ENCODE data around the gene WBP2. TPM values are rescaled to one million over a fixed set of nuclear protein-coding genes. Genes with fewer than 3 reads are reported as not detected.

Gene WBP2
- polyA plus RNA-seq, 6 donors from 2014 or later: 73.4 to 134 (median 87.6) TPM

DNA sequence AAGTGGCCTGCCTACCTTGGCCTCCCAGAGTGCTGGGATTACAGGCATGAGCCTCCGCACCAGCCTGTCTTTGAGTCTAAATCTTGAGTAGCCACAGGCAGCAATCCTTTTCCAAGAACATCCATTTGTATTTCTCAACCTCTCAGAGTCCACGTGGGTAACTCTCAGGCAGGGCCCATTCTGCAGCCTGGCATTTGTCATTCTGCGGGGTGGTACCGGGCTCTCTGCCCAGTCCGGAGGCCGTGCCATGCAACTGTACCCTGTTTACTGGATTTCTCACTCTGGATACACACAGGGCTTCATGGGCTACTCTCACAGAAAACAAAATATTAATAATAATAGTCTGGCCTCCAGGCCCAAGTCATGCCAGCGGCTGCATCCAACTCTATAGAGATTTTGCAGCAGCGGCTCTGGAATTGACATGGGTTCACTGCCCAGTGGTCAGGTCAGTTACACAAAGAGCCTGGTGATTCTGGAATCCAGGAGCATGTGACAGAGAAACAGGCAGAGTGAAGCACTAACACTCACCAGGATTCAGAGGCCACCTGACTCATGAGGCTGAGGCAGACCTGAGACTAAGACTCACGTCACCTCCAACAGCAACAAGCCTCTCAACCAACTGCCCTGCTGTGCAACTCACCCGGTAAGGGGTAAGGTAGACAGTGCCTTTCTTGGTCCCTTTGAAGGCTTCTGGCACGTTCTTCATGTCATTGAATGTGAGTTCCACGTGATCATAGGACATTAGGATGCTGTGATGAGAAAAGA is 4.0 kb downstream of the WBP2 start:
- ATAC-seq (ENCODE audit: low read depth in 2 of 2) (no peak), DNase-seq (no peak)
- Mint-ChIP-seq H3K9me3 (no peaks in the 10 kb centered on the region), H3K4me3 (peak overlapping the region in 3 of 8 donors; percentile 6 to 73 (median 63)), H3K4me1 (peaks cover 12 to 42% (median 31%) of the 10 kb centered on the region in 3 donors), H3K27me3 (no peaks in the 10 kb centered on the region), H3K27ac (peak overlapping the region in 1 of 6 donors; percentile 30), H3K36me3 (peaks cover 4 to 11% of the 10 kb centered on the region in 2 donors)

DNA sequence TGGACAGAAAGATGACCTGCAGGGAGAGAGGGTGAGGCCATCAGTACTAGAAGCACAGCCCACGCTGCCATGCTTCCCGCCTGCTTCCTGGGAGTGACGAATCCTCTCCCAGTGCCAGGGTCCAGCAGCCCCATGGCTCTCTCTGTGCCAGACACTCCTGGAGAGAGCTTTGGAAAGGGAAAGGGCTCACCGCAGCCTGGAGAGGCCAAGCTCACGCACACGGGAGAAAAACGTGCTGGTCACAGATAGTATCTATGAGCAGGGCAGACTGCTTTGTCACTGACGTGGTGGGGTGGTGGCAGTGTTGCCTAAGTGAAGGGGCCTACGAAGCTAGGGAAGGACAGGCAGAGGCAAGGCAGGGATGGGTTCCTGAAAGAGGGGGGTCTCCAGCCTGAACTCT is 5.4 kb downstream of the WBP2 start:
- Mint-ChIP-seq H3K9me3 (no peaks in the 10 kb centered on the region), H3K27ac (no peak overlapping the region), H3K4me3 (peak overlapping the region in 1 of 8 donors; percentile 58), H3K27me3 (no peaks in the 10 kb centered on the region), H3K4me1 (peaks cover 17 to 53% (median 41%) of the 10 kb centered on the region in 3 donors), H3K36me3 (peaks cover 4 to 11% of the 10 kb centered on the region in 2 donors)
- DNase-seq (no peak), ATAC-seq (ENCODE audit: low read depth in 2 of 2) (no peak)

DNA sequence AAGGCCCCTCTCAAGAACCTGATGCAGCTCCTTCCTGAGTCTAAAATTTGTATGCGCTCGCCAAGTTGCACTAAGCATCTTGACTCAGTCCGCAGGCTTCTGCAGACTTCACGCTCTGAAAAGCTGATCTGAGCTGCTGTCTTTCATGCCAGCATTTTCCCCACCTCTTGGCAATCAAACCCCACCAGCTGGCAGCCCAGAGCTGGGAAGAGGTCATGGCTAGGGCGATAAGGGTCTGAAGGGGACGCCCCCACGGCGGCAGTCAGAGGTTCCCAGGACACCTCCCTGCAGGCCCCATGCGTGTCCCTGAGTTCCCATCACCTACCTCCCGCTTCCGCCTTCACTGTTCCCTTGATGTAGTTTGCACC is 5.9 kb downstream of the WBP2 start:
- H3K36me3 Mint-ChIP-seq: peaks cover 4 to 11% of the 10 kb centered on the region in 2 donors
- H3K9me3 Mint-ChIP-seq: no peaks in the 10 kb centered on the region
- H3K4me1 Mint-ChIP-seq: peaks cover 16 to 49% (median 37%) of the 10 kb centered on the region in 3 donors
- no peak for ATAC-seq (ENCODE audit: low read depth in 2 of 2)
- H3K27me3 Mint-ChIP-seq: no peaks in the 10 kb centered on the region
- DNase-seq: no peak
- H3K4me3 Mint-ChIP-seq: no peak overlapping the region
- no peak overlapping the region for H3K27ac Mint-ChIP-seq

DNA sequence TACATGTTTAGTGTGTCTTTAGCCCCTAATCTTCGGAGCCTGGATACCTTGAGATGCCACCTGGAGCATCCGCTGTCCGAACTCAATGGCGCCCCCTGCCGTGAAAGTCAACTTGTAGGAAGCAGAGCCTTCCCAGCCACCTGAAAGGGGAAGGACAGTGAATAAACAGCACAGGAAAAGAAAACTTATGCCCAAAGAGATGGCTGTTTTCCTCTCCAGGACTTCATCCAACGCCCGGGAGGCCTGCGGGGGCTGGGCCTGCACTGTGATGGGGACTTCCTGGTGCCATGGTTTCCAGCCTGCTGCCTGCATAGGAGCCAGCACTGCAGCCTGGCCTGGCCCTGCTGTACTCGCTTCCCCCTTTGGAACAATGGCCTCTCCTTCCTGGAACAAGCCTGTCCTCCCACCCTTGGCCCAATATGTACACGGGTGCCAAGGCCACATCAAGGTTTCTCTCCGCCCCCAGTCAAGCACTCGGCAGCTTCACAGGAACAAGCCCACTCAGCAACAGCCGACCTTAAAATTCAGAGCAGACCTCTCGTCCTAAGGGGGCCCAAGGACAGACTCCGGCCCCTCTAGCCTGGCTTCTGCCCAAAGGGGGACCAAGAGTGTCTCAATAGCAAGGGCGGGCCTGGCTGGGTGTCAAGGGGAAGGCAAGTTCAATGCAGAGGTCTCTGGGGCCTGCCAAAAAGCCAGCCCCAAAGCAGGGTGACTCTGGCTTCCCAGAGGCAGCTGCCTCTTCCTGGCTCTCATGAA is 6.4 kb downstream of the WBP2 start:
- Mint-ChIP-seq H3K36me3 (peaks cover 4 to 11% of the 10 kb centered on the region in 2 donors), H3K4me1 (peaks cover 16 to 46% (median 33%) of the 10 kb centered on the region in 3 donors), H3K9me3 (no peaks in the 10 kb centered on the region), H3K4me3 (peak overlapping the region in 1 of 8 donors; percentile 69), H3K27ac (peak overlapping the region in 4 of 6 donors; percentile 11 to 76 (median 48)), H3K27me3 (no peaks in the 10 kb centered on the region)
- peak in 1 of 2 donors; percentile 18 for ATAC-seq (ENCODE audit: low read depth in 2 of 2)
- peak; percentile 54 for DNase-seq

DNA sequence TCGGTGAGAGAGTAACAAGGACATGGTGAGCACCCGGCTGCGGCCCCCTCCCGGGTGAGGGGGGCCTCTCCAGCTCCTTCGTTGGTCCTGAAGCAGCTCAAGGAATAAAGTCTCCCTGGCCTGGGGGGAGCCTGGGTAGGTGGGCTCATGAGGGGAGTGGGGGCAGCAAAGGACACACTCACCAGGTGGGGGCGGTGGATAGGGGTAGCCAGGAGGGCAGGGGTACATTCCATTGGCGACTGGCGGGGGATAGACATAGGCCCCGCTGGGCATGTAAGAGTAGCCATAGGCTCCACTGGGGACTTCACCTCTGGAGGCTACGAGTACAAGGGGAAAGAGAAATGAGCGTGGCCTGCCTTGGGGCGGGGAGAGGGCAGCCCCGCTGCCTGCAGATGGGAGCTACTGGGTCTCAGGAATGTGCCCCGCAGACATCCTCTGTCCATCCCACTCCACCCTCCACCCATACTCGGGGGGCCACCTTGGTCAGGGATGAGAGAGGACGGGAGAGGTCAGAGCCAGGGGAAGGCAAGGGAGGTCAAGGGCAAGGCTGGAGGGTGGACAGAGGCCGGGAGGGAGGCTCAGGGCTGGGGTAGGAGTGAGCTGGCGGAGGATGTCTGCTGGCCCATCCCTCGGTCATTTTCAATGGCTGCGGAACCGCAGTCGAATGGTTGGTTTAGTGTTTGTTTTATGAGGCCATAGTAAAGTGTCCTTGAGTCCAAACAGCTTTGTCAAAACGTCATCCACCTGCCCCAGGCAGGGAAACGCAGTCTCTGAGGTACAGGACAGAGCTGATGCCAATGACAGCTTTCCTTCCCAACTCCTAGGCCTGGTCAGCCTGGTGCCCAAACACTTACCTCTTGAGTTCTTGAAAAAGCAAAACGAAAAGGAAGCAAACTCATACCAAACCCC is 7.3 kb downstream of the WBP2 start:
- Mint-ChIP-seq H3K4me1 (peaks cover 16 to 42% (median 31%) of the 10 kb centered on the region in 3 donors), H3K4me3 (peak overlapping the region in 2 of 8 donors; percentile 16 to 69), H3K27me3 (no peaks in the 10 kb centered on the region), H3K36me3 (peaks cover 4 to 11% of the 10 kb centered on the region in 2 donors), H3K27ac (peak overlapping the region in 3 of 6 donors; percentile 34 to 76 (median 62)), H3K9me3 (no peaks in the 10 kb centered on the region)
- ATAC-seq (ENCODE audit: low read depth in 2 of 2) (no peak), DNase-seq (no peak)

DNA sequence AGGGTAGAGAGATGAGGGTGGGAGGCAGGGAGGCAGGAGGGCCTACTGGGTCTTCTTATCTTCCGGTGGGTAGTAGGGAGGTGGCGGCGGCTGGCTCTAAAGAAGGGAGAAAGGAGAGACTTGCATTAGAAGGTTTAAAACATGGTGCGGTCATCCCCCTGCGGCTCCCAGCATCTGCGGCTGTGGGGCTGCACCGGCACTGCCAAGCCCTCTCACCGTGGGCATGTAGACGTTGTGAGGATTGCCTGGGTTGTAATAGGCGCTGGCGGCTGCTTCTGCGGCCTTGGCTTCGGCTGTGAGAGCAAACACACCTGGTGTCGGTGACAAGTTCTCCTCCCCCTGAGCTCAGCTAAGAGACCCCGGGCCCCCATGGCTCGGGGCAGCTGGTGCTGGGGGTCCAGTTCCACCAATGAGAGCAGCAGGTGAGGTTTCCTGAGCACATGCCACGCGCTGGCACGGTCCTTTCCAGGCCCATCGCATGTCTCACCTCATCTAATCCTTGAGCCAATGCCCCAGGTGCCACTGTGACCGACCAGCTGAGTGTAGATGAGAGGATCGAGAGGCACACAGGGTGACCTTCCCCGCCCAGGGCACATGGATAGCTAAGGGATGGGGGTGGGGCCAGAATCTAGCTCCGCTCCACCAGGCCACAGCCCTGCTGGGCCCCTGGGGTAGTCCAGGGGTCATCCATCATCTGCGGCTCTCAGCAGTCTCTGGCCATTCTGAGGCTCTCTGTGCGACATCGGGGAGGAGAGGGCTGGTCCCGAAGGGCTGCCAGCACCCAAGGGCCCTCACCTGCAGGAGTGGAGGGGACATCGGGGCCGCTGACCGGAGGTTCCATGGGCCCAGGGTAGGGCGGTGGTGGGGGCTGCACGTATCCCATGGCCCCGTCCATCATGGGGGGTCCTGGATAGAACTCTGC is 8.2 kb downstream of the WBP2 start:
- H3K27me3 Mint-ChIP-seq: no peaks in the 10 kb centered on the region
- peak overlapping the region in 2 of 8 donors; percentile 47 to 85 for H3K4me3 Mint-ChIP-seq
- H3K9me3 Mint-ChIP-seq: no peaks in the 10 kb centered on the region
- peak overlapping the region in 1 of 6 donors; percentile 39 for H3K27ac Mint-ChIP-seq
- ATAC-seq (ENCODE audit: low read depth in 2 of 2) (no peak), DNase-seq (no peak)
- H3K36me3 Mint-ChIP-seq: peaks cover 4 to 11% of the 10 kb centered on the region in 2 donors
- H3K4me1 Mint-ChIP-seq: peaks cover 16 to 42% (median 27%) of the 10 kb centered on the region in 3 donors

DNA sequence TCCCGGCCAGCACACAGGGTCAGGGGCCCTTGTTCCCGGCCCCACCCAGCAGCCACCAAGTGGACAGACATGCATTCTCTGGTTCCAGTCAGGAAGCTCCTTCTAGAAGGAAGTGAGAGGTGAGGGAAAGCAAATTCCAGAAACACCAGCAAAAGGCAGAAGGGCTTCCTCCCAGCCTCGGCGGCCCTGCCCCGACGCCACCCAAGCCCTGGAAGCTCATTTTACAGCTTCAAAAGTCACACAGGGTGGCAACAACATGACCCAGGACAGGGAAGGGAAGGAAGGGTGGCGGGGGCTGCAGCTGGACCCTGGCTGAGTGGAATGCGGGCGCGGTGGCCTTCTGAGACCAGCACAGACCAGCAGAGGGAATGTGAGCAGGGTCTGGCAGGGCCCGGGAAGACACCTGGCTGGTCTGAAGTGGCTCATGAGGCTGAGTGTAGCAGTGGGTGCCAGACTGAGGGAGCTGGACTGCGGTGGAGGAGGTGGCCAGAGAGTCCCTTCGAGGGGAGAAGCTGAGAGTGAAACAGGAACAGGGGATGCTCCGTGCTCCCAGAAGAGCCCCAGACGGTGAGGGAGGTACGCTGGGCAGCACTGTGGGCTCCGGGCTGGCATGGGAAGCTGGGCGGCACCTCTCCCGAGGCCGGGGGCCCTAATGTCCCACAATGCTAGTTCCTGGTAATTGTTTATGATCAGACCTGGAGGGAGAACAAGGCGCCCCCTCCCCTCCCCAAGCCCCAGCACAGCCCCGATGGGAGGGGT is 9.0 kb downstream of the WBP2 start:
- peaks cover 4 to 11% of the 10 kb centered on the region in 2 donors for H3K36me3 Mint-ChIP-seq
- no peaks in the 10 kb centered on the region for H3K9me3 Mint-ChIP-seq
- peaks cover 16 to 37% (median 27%) of the 10 kb centered on the region in 3 donors for H3K4me1 Mint-ChIP-seq
- no peak for DNase-seq
- peak overlapping the region in 5 of 6 donors; percentile 39 to 95 (median 73) for H3K27ac Mint-ChIP-seq
- ATAC-seq (ENCODE audit: low read depth in 2 of 2): no peak
- H3K27me3 Mint-ChIP-seq: no peaks in the 10 kb centered on the region
- peak overlapping the region in 6 of 8 donors; percentile 20 to 86 (median 78) for H3K4me3 Mint-ChIP-seq

DNA sequence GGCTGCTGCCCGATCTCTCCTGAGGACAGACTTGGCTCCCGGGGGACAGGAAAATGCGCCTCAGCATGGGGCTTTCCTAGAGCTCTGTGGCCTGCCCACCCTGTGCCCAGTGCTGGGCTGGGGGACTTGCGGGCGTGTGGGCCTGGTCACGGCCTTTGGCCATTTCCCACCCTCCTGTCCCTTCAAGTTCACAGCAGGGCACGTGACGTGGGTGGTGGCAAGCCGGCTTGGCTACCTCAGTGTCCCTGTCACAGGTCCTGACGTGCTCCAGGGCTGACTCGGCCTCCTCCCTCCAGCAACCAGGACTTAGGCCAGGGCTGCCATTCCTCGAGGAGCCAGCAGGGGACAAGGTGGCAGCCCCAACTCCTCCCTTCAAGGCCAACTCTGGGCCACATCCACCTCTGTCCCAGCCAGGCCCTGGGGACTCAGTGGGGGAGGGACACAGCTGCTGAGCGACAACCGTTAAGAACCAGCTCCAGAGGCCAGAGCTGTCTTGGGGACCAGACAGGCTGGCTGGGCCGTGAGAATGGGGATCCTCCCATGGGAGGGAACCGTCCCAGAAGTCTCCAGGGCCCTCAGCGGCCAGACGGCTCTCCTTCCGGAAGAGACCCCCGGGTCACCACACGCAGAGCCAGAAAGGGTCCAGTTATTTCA is 9.9 kb downstream of the WBP2 start:
- ATAC-seq (ENCODE audit: low read depth in 2 of 2): peak; percentile 76 to 81
- H3K36me3 Mint-ChIP-seq: peaks cover 4 to 11% of the 10 kb centered on the region in 2 donors

GRCh38 chr17:75844530-75845057 is 10.5 kb downstream of the WBP2 start:
- Mint-ChIP-seq H3K4me1 (peaks cover 16 to 34% (median 27%) of the 10 kb centered on the region in 3 donors), H3K9me3 (no peaks in the 10 kb centered on the region), H3K27ac (peak overlapping the region in 5 of 6 donors; percentile 90 to 97 (median 96)), H3K4me3 (peak overlapping the region; percentile 86 to 96 (median 93)), H3K36me3 (peaks cover 4 to 11% of the 10 kb centered on the region in 2 donors), H3K27me3 (no peaks in the 10 kb centered on the region)
- ATAC-seq (ENCODE audit: low read depth in 2 of 2) (peak; percentile 8 to 13), DNase-seq (no peak)

More for the DNA sequence above, 9.9 kb downstream of the WBP2 start:
- H3K4me3 Mint-ChIP-seq: peak overlapping the region; percentile 69 to 96 (median 80)
- peak overlapping the region in 5 of 6 donors; percentile 72 to 95 (median 90) for H3K27ac Mint-ChIP-seq
- no peaks in the 10 kb centered on the region for H3K9me3 Mint-ChIP-seq
- no peaks in the 10 kb centered on the region for H3K27me3 Mint-ChIP-seq
- peak; percentile 65 for DNase-seq
- H3K4me1 Mint-ChIP-seq: peaks cover 16 to 34% (median 27%) of the 10 kb centered on the region in 3 donors

DNA sequence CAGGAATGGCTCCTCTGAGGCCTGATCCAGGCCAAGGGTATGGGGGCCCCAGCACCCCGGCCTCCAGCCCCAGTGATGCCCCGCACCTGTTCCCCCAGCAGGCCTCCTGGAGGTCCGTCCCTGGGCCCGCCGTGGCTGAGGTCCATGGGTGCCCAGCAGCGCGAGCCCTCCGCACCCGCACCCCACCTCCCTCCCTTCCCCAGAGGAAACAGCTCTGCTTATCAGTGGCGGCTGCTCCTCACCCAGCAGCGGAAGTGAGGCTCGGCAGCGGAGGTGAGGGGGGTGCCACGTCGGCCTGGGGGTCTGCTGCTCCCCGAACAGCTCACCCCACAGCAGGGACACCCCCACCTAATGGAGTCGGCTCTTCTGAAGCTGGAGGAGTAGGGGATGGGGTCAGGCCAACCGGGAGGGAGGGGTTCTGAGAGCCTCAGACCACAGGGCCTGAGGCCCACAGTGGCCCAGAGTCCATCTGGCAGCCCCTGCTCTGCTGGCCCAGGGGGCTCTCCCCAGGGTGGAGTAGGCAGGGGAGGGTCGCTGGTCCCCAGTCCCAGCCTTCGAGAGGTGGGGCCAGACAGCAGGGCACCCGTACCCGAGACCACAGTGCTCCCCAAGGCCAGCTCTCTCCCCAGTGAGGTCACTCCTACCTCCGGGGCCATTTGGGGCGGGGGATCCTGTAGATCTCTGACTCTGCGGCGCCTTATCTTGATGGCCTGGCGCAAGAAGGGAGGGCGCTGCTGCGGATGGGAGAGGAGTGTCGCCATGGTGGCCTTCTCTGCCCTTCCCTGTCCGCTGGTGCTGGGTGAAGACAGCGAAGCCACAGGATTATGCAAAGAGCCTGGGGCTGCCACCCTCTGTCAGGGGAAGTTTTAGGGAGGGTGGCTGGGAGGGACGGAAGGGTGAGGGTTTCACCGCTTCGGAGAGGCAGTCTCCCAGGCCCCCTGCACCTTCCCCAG is 11.3 kb downstream of the WBP2 start, which contains the start of gene UNC13D:
UNC13D (minus strand) TSS at position 828 of the 953 bp plus-strand sequence; CDS start at position 761, 67 bp downstream.
- Mint-ChIP-seq H3K27me3 (no peaks in the 10 kb centered on the region), H3K9me3 (no peaks in the 10 kb centered on the region), H3K4me3 (peak within 1 kb of the TSS; percentile 86 to 96 (median 93)), H3K36me3 (peaks cover 4 to 11% of the 10 kb centered on the region in 2 donors), H3K27ac (peak within 1 kb of the TSS; percentile 90 to 98 (median 96)), H3K4me1 (peaks cover 16 to 33% (median 27%) of the 10 kb centered on the region in 3 donors)
- ATAC-seq (ENCODE audit: low read depth in 2 of 2) (peak; percentile 51 to 62), DNase-seq (peak; percentile 60)

Measured in naive B cell (primary cell).